Heart right ventricle (tissue), 16 donors: Measurements from ENCODE around the gene SOCS3. TPM values are rescaled to one million over a fixed set of nuclear protein-coding genes. Genes with fewer than 3 reads are reported as not detected.

Source experiments
- ATAC-seq, 8 donors: fragments of 200-7000 bp; cut with Tn5 transposase; one replicate each; pipeline ENCODE4 v1.9.1; 2020; ENCODE audit warnings: mild to moderate bottlenecking in 8 of 8, moderate library complexity in 8 of 8, moderate number of reproducible peaks in 1 of 8
- DNase-seq, 2 donors: peaks; one replicate each; pipeline ENCODE4 v3.0.0-alpha.2; 2020
- H3K27ac ChIP-seq, 10 donors: fragments of 200-600 bp; sonication (generic) in 2 of 10; one replicate each; pipeline versions ENCODE4 v1.5.0 to v1.8.0; 2020 to 2022; ENCODE audit warnings: mild to moderate bottlenecking in 3 of 10
- H3K27me3 ChIP-seq, 7 donors: fragments of 200-600 bp; one replicate each; pipeline ENCODE4 v1.8.0; 2021 to 2022; ENCODE audit warnings: mild to moderate bottlenecking in 2 of 7
- H3K36me3 ChIP-seq, 9 donors: fragments of 200-600 bp; sonication (generic) in 1 of 9; one replicate each; pipeline versions ENCODE4 v1.5.0 to v1.8.0; 2020 to 2022; ENCODE audit warnings: mild to moderate bottlenecking in 2 of 9
- H3K4me1 ChIP-seq, 9 donors: fragments of 200-600 bp; sonication (generic) in 1 of 9; one replicate each; pipeline versions ENCODE4 v1.5.0 to v1.8.0; 2020 to 2022; ENCODE audit warnings: mild to moderate bottlenecking in 4 of 9
- H3K4me3 ChIP-seq, 10 donors: fragments of 200-600 bp; sonication (generic) in 2 of 10; one replicate each; pipeline versions ENCODE4 v1.5.0 to v1.8.0; 2020 to 2022; ENCODE audit warnings: mild to moderate bottlenecking in 7 of 10, moderate library complexity in 2 of 10
- H3K9me3 ChIP-seq, 11 donors: fragments of 200-600 bp in 10 of 11; sonication (generic) in 2 of 11; one replicate each; pipeline versions ENCODE4 v1.5.0 to v1.8.0; 2013 to 2022; ENCODE audit warnings: mild to moderate bottlenecking in 2 of 11, control low read depth in 1 of 11, moderate library complexity in 1 of 11
- CTCF ChIP-seq, 9 donors: fragments of 200-600 bp; sonication (generic) in 2 of 9; IDR thresholded peaks; one replicate each; pipeline versions ENCODE4 v1.5.0 to v1.8.0; 2021 to 2022; ENCODE audit warnings: antibody characterized with exemption in 9 of 9, mild to moderate bottlenecking in 5 of 9, moderate library complexity in 1 of 9
- WGBS, 2 donors: extraction: QIAGEN DNeasy Blood & Tissue Kit; methylation state at CpG; one replicate each; pipeline ENCODE4 v1.1.7; 2013; ENCODE audit warnings: inconsistent platforms in 1 of 2; 5-methylcytosine and 5-hydroxymethylcytosine counted together
- intact Hi-C, 10 donors: fragments of 100-400 bp; cut with DNase I; formaldehyde crosslinking; loops; one replicate each; pipeline versions ENCODE4 v1.11.1 to v1.14.2; 2022
- polyA plus RNA-seq, 2 donors: library from polyadenylated mRNA; stranded (reverse); fragments of 200-250 nt; gene quantifications; one replicate each; pipeline ENCODE4 v1.2.3, GENCODE V29; 2013
- total RNA-seq, 10 donors: library from RNA; stranded (reverse); fragmentation: NEBNext Ultra II Directional in 3 of 10; extraction: Animal tissue kit (Norgen Biotek cat#: 25700) in 3 of 10; gene quantifications; one replicate each; pipeline versions ENCODE4 v1.2.1 to v1.2.4, GENCODE V29; 2021 to 2023
- donor health status: Arrhythmogenic right ventricular cardiomyopathy.
- donor health status: ischemic (EF 13 %, LVEDD 7.1; RV severe dilation, severe dysfunction).
- donor health status: healthy with polysubstance abuse.
- donor health status: DM: no; HTN: yes; CAD: no.
- donor health status: DM: no; HTN: no; CAD: no.
- donor health status: ischemic (EF 25% LVEDD 6.9; RV normal size, moderate dysfunction).
- donor health status: ischemic (EF 25% LVEDD 5.7; RV mildly dilated, moderate dysfunction).
- donor health status: healthy.
- donor health status: DM: yes; HTN: yes; CAD: no.
- donor health status: Ischemic cardiomyopathy.
- donor health status: ischemic (EF 35%, LVEDD 5.7; RV mildly dilated, moderate dysfunction).
- donor health status: nonischemic (EF 11% LVEDD 7.7; RV severe dilation, severe dysfunction).
- donor health status: DM: yes; HTN: yes; CAD: no.
- donor health status: PGD.
- donor health status: ischemic (EF 29% LVEDD 5.4; RV normal size, mild dysfunction).
- donor health status: nonischemic (EF 23%, LVEDD 6.1; RV moderate dilation, normal function).

Gene SOCS3
- total and polyA plus RNA-seq, 12 donors: 7.7 to 189 (median 17.0) TPM

DNA sequence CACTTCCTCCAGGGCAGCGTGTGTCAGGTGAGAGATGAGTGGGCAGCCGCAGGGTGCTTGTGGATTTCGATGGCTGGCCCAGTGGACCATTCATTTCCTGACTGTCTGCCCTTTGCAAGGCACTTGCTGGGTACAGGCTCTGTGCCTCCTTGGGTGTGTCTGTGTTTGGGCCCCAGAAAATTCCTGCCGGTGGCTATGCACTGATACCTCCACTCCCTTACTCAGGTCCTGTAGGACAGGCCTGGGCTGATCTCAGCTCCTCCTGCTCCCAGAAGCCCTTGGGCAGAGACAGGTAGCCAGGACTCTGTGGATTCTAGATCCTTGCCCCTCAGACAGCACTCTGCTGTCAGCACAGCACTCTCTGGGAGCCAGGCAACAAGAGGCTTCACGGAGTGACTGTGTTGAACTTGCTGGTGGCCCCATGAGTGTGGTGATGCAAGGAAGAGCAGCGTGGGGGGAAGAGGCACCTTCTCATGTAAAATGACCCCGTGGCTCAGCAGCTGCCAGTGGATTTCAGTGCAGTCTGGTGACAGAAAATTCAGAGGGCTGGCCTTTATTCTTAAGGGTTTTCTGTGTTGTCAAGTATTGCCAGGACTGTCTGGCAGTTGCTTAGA, 47.6 kb upstream of the SOCS3 start:
- Histone ChIP-seq H3K4me3 (no peak overlapping the region), H3K4me1 (peaks cover 8 to 56% (median 44%) of the 10 kb centered on the region in 9 donors), H3K27me3 (no peaks in the 10 kb centered on the region), H3K36me3 (peaks cover 0 to 88% (median 22%) of the 10 kb centered on the region in 9 donors), H3K9me3 (no peaks in the 10 kb centered on the region), H3K27ac (no peak overlapping the region)
- WGBS, 2 donors: 84 to 89% methylated on average over 7 of the region's 7 CpGs
- intact Hi-C loops: no loop called here
- TF ChIP-seq CTCF (IDR thresholded peaks at IDR 0.05): no peak
- DNase-seq (no peak), ATAC-seq (no peak)

DNA sequence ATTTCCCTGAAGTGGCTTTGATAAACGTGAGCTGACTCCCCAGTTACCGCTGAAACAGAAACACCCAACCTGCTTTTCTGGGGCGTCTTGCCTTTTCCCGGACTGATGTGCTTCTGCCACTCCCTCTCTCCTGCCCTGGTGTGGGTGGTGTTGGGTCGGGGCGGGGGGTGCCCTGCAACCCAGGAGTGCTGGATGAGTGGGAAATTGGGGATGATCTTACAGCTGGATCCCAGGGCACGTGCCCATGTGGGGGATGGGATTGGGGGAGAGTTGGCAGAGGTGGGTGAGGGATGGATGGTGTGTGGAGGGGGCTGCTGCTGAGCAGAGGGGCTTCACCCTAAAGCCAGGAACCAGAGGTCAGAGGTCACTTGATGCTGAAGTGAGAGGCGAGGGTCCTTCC, 47.0 kb upstream of the SOCS3 start:
- Histone ChIP-seq H3K27me3 (no peaks in the 10 kb centered on the region), H3K36me3 (peaks cover 0 to 88% (median 22%) of the 10 kb centered on the region in 9 donors), H3K9me3 (no peaks in the 10 kb centered on the region), H3K4me1 (peaks cover 8 to 53% (median 38%) of the 10 kb centered on the region in 9 donors), H3K4me3 (no peak overlapping the region), H3K27ac (no peak overlapping the region)
- no peak for DNase-seq
- ATAC-seq: no peak
- intact Hi-C loops: no loop called here
- WGBS, 2 donors: 87 to 89% methylated on average over 8 of the region's 8 CpGs
- TF ChIP-seq CTCF (IDR thresholded peaks at IDR 0.05): no peak

DNA sequence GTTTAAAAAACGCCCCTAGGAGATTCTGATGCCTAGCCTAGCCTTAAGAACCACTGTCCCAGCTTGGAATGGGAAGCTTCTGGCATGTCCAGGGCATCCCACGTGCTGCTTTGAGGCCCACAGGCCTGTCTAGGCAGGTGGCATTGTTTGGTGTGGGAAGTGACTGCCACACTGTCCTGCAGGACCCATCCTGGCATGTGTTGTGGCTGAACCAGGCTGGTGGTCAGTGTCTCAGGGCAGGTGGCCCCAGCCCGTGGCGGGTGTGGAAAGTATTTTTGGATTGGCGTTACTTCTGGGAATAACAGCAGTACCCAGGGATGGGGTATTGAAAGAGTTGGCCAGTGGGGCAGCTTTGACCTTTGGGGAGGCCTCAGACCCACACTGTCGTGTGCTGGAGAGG, 46.5 kb upstream of the SOCS3 start:
- DNase-seq: no peak
- no peak for TF ChIP-seq CTCF (IDR thresholded peaks at IDR 0.05)
- Histone ChIP-seq H3K27ac (no peak overlapping the region), H3K4me1 (peaks cover 8 to 53% (median 36%) of the 10 kb centered on the region in 9 donors), H3K27me3 (no peaks in the 10 kb centered on the region), H3K4me3 (no peak overlapping the region), H3K9me3 (no peaks in the 10 kb centered on the region), H3K36me3 (peaks cover 0 to 91% (median 23%) of the 10 kb centered on the region in 9 donors)
- no peak for ATAC-seq
- WGBS, 2 donors: 93 to 94% methylated on average over 6 of the region's 6 CpGs
- intact Hi-C loops: no loop called here

- H3K4me1 ChIP-seq: peaks cover 4 to 38% (median 24%) of the 10 kb centered on the region in 9 donors
- WGBS, 2 donors: 94% methylated on average over 14 of the region's 14 CpGs
- peak in 1 of 2 donors; percentile 2 for DNase-seq
- intact Hi-C loops: no loop called here
- H3K36me3 ChIP-seq: peaks cover 0 to 100% (median 39%) of the 10 kb centered on the region in 9 donors
- ATAC-seq: no peak
- H3K27me3 ChIP-seq: no peaks in the 10 kb centered on the region
- no peaks in the 10 kb centered on the region for H3K9me3 ChIP-seq
- no peak overlapping the region for H3K4me3 ChIP-seq
- TF ChIP-seq CTCF (IDR thresholded peaks at IDR 0.05): no peak
- H3K27ac ChIP-seq: no peak overlapping the region
Observed at GRCh38 chr17:78403822-78404221, 43.9 kb upstream of the SOCS3 start.
